ENCODE measurements around the gene OLFM2.
"Not testable (repeated sequence)": the region's sequence is repeated elsewhere in the genome, so short reads cannot be mapped to it uniquely, and the experiment has no call there.

Gene OLFM2

GRCh38 chr19:9936326-9937000 lies at the start of gene OLFM2:
Gene OLFM2 (minus strand): TSS chr19:9936515. CDS start chr19:9936366, 149 bp downstream.
- no peak for DNase-seq

DNA sequence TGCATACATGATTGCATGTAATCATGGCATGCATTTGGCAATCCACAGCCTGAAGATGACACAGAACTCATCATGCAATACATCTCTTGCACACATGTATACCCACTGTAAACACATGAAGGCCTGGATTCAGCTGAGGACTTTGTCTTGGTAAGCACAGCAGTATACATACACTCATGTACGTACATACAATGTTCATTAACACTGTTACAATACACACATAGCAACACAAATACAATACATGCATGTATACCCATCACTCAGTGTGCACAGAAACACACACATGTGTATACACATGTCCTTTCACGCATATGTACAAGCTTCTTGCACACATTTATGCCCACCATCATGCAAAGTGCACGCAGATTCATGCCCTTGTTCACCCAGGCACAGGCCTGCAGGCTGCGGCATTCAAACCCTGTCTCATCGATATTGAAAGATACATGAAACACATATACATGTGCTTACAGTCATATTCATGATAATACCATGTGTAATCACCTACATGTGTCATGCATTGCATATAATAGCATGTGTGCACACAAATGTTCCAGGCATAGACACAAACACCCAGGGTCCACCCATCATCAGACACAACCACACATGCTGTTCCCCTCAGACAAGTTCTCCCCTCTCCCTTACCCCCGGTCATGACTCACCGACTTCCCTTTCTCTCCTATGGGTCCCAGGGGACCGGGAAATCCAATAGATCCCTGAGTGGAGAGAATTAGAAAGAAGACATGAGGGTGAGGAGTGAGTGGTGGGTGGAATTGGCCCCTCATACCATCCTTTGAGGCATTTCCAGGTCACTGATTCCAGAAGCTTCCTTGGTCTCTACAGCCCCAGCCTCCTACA lies 45.3 kb upstream of the OLFM2 start:
- no peak for DNase-seq

- no peak for DNase-seq
These were observed 35.8 kb upstream of the OLFM2 start for GRCh38 chr19:9972103-9972502.

GRCh38 chr19:9971166-9971897 lies 35.0 kb upstream of the OLFM2 start:
- DNase-seq: no peak

DNA sequence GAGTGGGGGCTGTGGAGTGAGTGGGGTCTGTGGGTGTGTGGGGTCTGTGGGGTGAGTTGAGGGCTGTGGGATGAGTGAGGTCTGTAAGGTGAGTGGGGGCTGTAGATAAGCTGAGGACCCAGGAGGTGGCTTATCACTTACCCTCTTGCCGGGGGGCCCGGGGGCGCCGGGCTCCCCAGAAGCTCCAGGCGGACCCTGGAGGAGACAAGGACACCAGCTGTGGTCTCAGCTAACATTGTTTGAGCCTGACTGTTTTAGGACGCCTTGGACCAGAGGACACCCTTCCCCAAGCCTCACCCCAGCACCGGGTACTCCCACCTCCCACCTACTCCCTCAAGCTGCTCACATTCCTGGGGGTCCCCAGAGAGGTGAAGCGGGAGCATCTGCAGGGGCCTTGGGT lies 34.2 kb upstream of the OLFM2 start:
- no peak for DNase-seq

DNA sequence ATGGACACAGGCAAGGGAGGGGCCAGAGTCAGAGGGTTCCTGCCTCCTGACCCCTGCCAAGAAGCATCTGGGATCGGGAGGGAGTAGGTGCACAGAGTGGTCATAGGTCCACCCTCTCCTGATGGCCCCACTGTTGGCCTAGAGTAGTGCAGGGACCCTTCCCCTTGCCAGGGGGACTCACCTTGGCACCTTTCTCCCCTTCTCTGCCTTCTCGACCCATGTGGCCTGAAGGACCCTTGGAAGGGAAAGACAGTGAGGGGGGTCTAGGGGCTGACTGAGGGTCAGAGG lies 33.3 kb upstream of the OLFM2 start:
- DNase-seq: no peak

GRCh38 chr19:9968820-9969687 lies 32.7 kb upstream of the OLFM2 start:
- no peak for DNase-seq

- DNase-seq: no peak
These were observed 31.0 kb upstream of the OLFM2 start for GRCh38 chr19:9967326-9967725.

DNA sequence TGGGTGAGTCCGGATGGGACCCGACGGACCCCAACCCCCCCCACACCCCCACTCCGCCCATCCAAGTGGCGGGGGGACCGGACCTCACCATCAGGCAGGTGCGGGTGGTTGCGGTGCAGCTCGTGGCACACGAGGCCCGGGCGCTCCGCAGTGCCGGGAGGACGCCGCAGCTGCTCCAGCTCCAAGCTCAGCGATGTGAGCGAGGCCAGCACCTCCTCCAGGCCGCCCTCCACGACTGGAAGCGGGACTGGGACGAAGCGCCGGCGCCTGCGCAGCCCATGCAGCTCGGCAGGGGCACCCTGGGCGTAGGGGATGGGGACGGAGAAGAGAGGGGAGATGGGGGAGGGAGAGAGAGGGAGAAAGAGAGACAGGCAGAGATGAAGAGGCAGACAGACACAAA lies 30.1 kb upstream of the OLFM2 start:
- no peak for DNase-seq

DNA sequence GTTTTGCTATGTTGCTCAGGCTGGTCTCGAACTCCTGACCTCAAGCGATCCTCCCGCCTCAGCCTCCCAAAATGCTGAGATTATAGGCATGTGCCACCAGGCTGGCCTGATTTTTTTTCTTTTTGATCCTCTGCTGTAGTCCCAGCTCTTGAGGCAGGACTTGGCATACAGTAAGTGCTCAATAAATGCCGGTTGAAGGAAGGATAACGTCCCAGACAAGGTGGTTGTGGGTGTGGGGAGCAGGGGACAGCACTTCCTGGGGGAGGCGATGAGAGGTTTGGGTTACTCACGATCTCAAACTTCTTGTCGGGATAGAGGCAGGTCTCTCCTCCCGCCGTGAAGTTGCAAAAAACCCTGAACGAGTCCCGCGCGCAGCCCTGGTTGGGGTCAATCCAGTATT lies 29.7 kb upstream of the OLFM2 start:
- DNase-seq: no peak

- DNase-seq: no peak
These were observed 26.4 kb upstream of the OLFM2 start for GRCh38 chr19:9962623-9963290.

- DNase-seq: no peak
These were observed 24.8 kb upstream of the OLFM2 start for GRCh38 chr19:9961103-9961502.

DNA sequence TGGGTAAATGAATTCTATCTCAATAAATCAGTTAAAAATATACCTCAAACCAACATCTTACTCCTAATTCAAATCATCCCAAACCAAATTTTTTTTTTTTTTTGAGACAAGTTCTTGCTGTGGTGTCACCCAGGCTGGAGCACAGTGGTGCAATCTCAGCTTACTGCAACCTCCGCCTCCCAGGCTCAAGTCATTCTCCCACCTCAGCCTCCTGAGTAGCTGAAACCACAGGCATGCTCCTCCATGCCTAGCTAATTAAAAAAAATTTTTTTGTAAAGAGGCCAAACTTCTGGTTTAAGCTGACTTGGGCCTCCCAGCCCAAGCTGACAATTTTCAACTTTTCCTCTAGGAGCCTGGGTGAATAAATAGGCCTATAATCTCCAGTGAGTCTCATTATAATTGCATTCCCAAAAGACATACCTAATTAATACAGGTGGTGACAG lies 22.1 kb upstream of the OLFM2 start:
- DNase-seq: no peak

- no peak for DNase-seq
These were observed 20.6 kb upstream of the OLFM2 start for GRCh38 chr19:9956956-9957355.

GRCh38 chr19:9953802-9954542 lies 17.7 kb upstream of the OLFM2 start:
- no peak for DNase-seq

DNA sequence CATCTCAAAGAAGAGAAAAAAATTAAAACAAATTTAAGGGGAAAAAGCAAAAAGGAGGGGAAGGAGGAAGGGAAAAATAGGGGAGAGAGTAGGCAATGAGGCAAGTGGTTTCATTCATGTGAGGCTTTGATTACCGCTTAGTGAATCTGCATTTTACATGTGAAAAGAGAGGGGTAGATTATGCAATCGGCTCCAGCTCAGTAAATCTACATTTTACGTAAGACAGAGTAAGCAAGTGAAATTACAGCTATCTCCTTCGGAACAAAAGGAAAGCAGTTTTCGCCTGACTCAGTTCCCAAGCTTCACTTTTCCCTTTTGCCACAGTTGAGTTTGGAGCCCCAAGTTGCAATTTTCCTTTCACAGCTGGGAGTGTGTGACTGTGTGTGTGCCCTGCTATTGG lies 16.0 kb upstream of the OLFM2 start:
- DNase-seq: no peak

DNA sequence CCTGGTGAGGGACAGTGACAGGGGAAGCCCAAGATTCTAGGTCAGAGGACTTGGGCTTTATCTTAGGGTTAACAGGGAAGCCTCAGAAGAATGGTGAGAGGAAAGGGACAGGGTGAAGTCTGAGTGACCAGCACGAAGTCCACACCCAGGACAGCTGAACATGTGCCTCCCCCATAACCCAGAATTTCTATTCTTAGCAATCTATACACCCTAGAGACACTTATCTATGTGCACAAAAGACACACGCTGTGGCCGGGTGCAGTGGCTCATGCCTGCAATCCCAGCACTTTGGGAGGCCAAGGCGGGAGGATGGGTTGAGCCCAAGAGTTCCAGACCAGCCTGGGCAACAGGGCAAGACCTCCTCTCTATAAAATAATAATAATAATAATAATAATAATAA lies 11.1 kb upstream of the OLFM2 start:
- no peak for DNase-seq

- DNase-seq: not testable (repeated sequence)
These were observed 10.3 kb upstream of the OLFM2 start for GRCh38 chr19:9946528-9947125.

DNA sequence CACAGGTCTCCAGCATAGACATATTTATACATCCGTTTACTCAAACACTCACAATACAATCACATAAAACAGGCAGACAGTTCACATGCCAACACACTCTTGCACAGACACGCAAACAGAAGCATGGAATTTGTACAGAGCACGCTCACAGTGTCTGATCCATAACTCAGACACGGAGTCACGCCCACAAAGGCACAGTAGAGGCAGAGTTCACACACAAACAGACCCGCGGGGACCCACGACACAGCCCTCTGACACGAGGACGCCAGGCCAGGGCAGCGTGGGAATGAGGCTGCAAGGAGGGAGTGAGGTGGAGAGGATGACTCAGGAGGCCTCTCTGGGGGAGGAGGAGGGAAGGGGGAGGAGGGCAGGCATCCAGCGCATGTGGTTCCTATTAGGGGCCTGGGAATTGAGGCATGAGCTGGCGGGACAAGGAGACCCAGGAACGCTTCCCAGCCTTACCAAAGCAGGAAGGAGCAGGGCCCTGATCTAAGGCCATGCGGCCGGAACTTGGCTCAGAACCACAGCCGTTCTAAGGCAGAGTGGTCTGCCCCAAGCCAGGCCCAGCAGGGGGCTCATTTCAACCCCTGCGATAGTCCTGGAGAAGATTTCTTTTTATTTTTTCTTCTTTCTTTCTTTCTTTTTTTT lies 9.1 kb upstream of the OLFM2 start:
- no peak for DNase-seq

DNA sequence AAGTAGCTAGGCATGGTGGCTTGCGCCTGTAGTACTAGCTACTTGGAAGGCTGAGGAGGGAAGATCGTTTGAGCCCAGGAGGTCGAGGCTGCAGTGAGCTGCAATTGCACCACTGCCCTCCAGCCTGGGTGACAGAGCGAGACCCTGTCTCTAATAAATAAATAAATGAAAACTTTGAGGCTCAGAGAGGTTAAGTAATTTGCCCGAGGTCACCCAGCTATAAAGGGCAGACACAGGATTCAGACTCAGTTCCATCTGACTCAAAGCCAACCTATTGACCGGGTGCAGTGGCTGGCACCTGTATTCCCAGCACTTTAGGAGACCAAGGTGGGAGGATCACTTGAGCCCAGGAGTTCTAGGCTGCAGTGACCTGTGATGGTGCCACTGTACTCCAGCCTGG lies 7.4 kb upstream of the OLFM2 start:
- DNase-seq: no peak

- DNase-seq: no peak
These were observed 5.4 kb upstream of the OLFM2 start for GRCh38 chr19:9941671-9942070.

Data from SIG-M5 (cell line).